Upper lobe of left lung (tissue), 4 donors: ENCODE data around the gene ZCCHC7.

Experiments
- CTCF ChIP-seq, 6 experiments: fragments of 450-650 bp in 4 of 6; fragments of 200-600 bp in 2 of 6; sonication (generic) in 2 of 6; IDR thresholded peaks; one replicate each; pipeline ENCODE4 v1.5.1; 2016 to 2019; ENCODE audit warnings: antibody characterized with exemption in 6 of 6
- EP300 ChIP-seq, 4 donors: sonication (generic); formaldehyde crosslinking; IDR thresholded peaks; one replicate each; pipeline ENCODE4 v1.5.1; 2017; ENCODE audit warnings: antibody characterized with exemption in 4 of 4, control low read depth in 2 of 4
- POLR2A ChIP-seq, 4 donors: fragments of 450-650 bp; IDR thresholded peaks; one replicate each; pipeline ENCODE4 v1.5.1; 2016 to 2017; ENCODE audit warnings: antibody characterized with exemption in 4 of 4, mild to moderate bottlenecking in 2 of 4
- POLR2AphosphoS5 ChIP-seq, 2 donors: sonication (generic); formaldehyde crosslinking; IDR thresholded peaks; one replicate each; pipeline ENCODE4 v1.5.1; 2017; ENCODE audit warnings: antibody characterized with exemption in 2 of 2

GRCh38 chr9:37295796-37296195 is 175.4 kb downstream of the ZCCHC7 start:
- no peak for TF ChIP-seq POLR2A (IDR thresholded peaks at IDR 0.05)
- no peak for TF ChIP-seq CTCF (IDR thresholded peaks at IDR 0.05)
- no peak for TF ChIP-seq POLR2AphosphoS5 (IDR thresholded peaks at IDR 0.05)
- TF ChIP-seq EP300 (IDR thresholded peaks at IDR 0.05): no peak
